IPS-NIHi7 (cell line): ENCODE measurements around the gene ZC3H12A.

Experiments used
- DNase-seq: peaks from one replicate; pipeline ENCODE4 v3.0.0; 2012; ENCODE audit warnings: mixed read lengths; ENCODE audit errors: extremely low spot score

ZC3H12A gene

GRCh38 chr1:37478890-37479254, 4.5 kb downstream of the ZC3H12A start:
- no peak for DNase-seq

- DNase-seq, result no peak
These were observed 5.1 kb downstream of the ZC3H12A start for GRCh38 chr1:37479255-37480124.

- DNase-seq, result no peak
These were observed 5.7 kb downstream of the ZC3H12A start for GRCh38 chr1:37480125-37480466.

GRCh38 chr1:37480581-37481288, 6.4 kb downstream of the ZC3H12A start:
- no peak for DNase-seq

GRCh38 chr1:37481289-37482003, 7.1 kb downstream of the ZC3H12A start:
- no peak for DNase-seq

GRCh38 chr1:37482004-37482785, 7.8 kb downstream of the ZC3H12A start:
- DNase-seq, result no peak

- DNase-seq, result no peak
These were observed 8.7 kb downstream of the ZC3H12A start for GRCh38 chr1:37482796-37483744.

- no peak for DNase-seq
These were observed 9.4 kb downstream of the ZC3H12A start for GRCh38 chr1:37483785-37484184.

- no peak for DNase-seq
These were observed 10.1 kb downstream of the ZC3H12A start for GRCh38 chr1:37484325-37485051.

GRCh38 chr1:37485902-37486679, 11.7 kb downstream of the ZC3H12A start:
- no peak for DNase-seq

GRCh38 chr1:37486680-37487618, 12.6 kb downstream of the ZC3H12A start:
- peak; percentile 91 for DNase-seq

GRCh38 chr1:37487619-37487984, 13.2 kb downstream of the ZC3H12A start:
- DNase-seq, result no peak

- DNase-seq, result no peak
These were observed 19.1 kb downstream of the ZC3H12A start for GRCh38 chr1:37493336-37494098.

- DNase-seq, result no peak
These were observed 21.5 kb downstream of the ZC3H12A start for GRCh38 chr1:37495875-37496274.

- no peak for DNase-seq
These were observed 23.5 kb downstream of the ZC3H12A start for GRCh38 chr1:37497832-37498231.

GRCh38 chr1:37498872-37499617, 24.7 kb downstream of the ZC3H12A start:
- DNase-seq, result no peak

- DNase-seq, result no peak
These were observed 27.3 kb downstream of the ZC3H12A start for GRCh38 chr1:37501661-37502060.
